ENCODE data around the gene KLF5. TPM values are rescaled to one million over a fixed set of nuclear protein-coding genes. Genes with fewer than 3 reads are reported as not detected.

KLF5 gene
- total and polyA plus RNA-seq, 10 of the 15 experiments (the other 5 are each of a cell fraction or from before 2014, with no cell fraction given), result 0.43 to 5.2 (median 1.0) TPM

DNA sequence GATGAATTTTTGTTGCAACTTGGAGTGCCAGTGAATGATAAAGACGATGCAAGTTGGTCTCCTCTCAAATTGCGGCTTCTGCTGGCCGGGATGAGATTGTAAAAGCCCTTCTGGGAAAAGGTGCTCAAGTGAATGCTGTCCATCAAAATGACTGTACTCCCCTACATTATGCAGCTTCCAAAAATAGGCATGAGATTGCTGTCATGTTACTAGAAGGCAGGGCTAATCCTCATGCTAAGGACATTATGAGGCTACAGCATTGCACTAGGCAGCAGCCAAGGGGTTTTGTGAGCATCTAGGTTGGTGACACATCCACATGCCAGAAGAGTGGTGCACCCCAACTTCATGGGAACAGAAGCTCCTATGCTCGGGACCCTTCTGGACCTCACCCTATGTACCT, 22.2 kb upstream of the KLF5 start (continued):
- TF ChIP-seq JUND (IDR thresholded peaks at IDR 0.05; ENCODE audit: low read depth, low read length) (no peak), CBX5 (IDR thresholded peaks at IDR 0.05; ENCODE audit: low read depth) (no peak), NR2C1 (IDR thresholded peaks at IDR 0.05) (no peak), POLR2A (IDR thresholded peaks at IDR 0.05; ENCODE audit: low read depth, low read length) (no peak)
- TF ChIP-seq, protein P1, sequence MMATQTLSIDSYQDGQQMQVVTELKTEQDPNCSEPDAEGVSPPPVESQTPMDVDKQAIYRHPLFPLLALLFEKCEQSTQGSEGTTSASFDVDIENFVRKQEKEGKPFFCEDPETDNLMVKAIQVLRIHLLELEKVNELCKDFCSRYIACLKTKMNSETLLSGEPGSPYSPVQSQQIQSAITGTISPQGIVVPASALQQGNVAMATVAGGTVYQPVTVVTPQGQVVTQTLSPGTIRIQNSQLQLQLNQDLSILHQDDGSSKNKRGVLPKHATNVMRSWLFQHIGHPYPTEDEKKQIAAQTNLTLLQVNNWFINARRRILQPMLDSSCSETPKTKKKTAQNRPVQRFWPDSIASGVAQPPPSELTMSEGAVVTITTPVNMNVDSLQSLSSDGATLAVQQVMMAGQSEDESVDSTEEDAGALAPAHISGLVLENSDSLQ (IDR thresholded peaks at IDR 0.05), result no peak

DNA sequence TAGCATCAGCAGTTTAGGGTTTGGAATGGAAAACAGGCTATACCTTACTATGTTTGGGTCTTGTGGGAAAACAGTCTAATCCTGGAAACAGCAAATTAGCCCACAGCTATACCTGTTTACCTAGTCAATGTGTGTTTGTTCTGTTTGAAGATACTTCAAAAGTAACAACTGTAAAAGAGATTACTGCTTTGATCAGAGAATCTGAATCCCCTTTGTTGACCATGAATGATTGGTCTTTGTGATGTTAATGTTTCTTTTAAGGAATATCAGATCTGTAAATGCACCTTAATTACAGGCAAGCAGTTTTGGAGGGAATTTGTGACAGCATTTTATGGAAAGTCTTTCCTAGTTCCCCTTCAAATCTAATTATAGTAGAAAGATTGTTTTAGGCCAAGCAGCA, 20.7 kb upstream of the KLF5 start:
- in situ Hi-C loops (cut with MboI), result no loop called here

More for the DNA sequence above, 20.7 kb upstream of the KLF5 start:
- ChIA-PET SMC1A (ENCODE audit: uncharacterized antibody, unreplicated experiment) (no interaction called here), RAD21 (ENCODE audit: unreplicated experiment) (no interaction called here), POLR2A (interaction anchor here (0.6 kb wide), 1 partner anchor 113 kb away, joined by 3 read pairs; no protein-coding TSS in a partner anchor), CTCF (no interaction called here)
- H3K4me3 ChIP-seq, result no peak overlapping the region
- ATAC-seq, result no peak
- H3K9me3 ChIP-seq (replicated peaks; ENCODE audit: control insufficient read depth, insufficient read depth, low read length), result no peaks in the 10 kb centered on the region
- no TSS peak for BruUV-seq (replicated peaks)
- DNase-seq (ENCODE audit: low read depth, low spot score), result no peak
- no peak overlapping the region for H3K4me2 ChIP-seq (ENCODE audit: control insufficient read depth, insufficient read depth)
- no peaks in the 10 kb centered on the region for H4K20me1 ChIP-seq (ENCODE audit: control insufficient read depth, insufficient read depth)
- intact Hi-C loops (cut with micrococcal nuclease; ENCODE audit: unreplicated experiment), result no loop called here
- no peak overlapping the region for H3K9ac ChIP-seq (ENCODE audit: control insufficient read depth, insufficient read depth, low read length)
- no peaks in the 10 kb centered on the region for H3K79me2 ChIP-seq (ENCODE audit: control insufficient read depth, insufficient read depth, low read length)
- H3K27ac ChIP-seq (ENCODE audit: control insufficient read depth, insufficient read depth), result no peak overlapping the region
- H3K27me3 ChIP-seq (replicated peaks in 1 of 2; ENCODE audit: control insufficient read depth in 2 of 2, insufficient read depth in 2 of 2, low read length in 1 of 2), result no peaks in the 10 kb centered on the region
- no peak for FAIRE-seq
- TF ChIP-seq TCF7 (IDR thresholded peaks at IDR 0.05; ENCODE audit: borderline replicate concordance), result no peak
- no peak for TF ChIP-seq SREBF2 (IDR thresholded peaks at IDR 0.05; ENCODE audit: low read length)
- no peak for TF ChIP-seq SUZ12 (IDR thresholded peaks at IDR 0.05; ENCODE audit: unreplicated experiment)
- no peak for TF ChIP-seq BMI1 (IDR thresholded peaks at IDR 0.05; ENCODE audit: borderline replicate concordance)
- no peak for TF ChIP-seq BCL11A (IDR thresholded peaks at IDR 0.05; ENCODE audit: low read depth, low read length)
- TF ChIP-seq, protein P2, sequence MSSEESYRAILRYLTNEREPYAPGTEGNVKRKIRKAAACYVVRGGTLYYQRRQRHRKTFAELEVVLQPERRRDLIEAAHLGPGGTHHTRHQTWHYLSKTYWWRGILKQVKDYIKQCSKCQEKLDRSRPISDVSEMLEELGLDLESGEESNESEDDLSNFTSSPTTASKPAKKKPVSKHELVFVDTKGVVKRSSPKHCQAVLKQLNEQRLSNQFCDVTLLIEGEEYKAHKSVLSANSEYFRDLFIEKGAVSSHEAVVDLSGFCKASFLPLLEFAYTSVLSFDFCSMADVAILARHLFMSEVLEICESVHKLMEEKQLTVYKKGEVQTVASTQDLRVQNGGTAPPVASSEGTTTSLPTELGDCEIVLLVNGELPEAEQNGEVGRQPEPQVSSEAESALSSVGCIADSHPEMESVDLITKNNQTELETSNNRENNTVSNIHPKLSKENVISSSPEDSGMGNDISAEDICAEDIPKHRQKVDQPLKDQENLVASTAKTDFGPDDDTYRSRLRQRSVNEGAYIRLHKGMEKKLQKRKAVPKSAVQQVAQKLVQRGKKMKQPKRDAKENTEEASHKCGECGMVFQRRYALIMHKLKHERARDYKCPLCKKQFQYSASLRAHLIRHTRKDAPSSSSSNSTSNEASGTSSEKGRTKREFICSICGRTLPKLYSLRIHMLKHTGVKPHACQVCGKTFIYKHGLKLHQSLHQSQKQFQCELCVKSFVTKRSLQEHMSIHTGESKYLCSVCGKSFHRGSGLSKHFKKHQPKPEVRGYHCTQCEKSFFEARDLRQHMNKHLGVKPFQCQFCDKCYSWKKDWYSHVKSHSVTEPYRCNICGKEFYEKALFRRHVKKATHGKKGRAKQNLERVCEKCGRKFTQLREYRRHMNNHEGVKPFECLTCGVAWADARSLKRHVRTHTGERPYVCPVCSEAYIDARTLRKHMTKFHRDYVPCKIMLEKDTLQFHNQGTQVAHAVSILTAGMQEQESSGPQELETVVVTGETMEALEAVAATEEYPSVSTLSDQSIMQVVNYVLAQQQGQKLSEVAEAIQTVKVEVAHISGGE (CRISPR knock-in tag; IDR thresholded peaks at IDR 0.05), result no peak
- TF ChIP-seq KLF5 (IDR thresholded peaks at IDR 0.05; ENCODE audit: partially characterized antibody), result no peak
- no peaks in the 10 kb centered on the region for H3K4me1 ChIP-seq (ENCODE audit: control insufficient read depth, insufficient read depth, low read length)
- no peak overlapping the region for H2AFZ ChIP-seq (ENCODE audit: control insufficient read depth, low read depth, low read length)
- H3K36me3 ChIP-seq (ENCODE audit: control insufficient read depth in 2 of 2, insufficient read depth in 2 of 2, low read length in 1 of 2), result no peaks in the 10 kb centered on the region

Measured in GM12878 (cell line).